Stimulated activated CD4-positive, alpha-beta T cell treated with anti-CD3 and anti-CD28 coated beads, Interleukin-12 subunit alpha, Interleukin-12 subunit beta, amount 100 ng/mL, for 24 hours (primary cell): Measurements from ENCODE around the gene RERE.
"Not testable (repeated sequence)": the region's sequence is repeated elsewhere in the genome, so short reads cannot be mapped to it uniquely, and the experiment has no call there.

ENCODE experiments used
- DNase-seq, 2 experiments: peaks; one replicate each; pipeline ENCODE4 v3.0.0-alpha.2; 2020; ENCODE audit warnings: low read depth in 2 of 2

The RERE gene

GRCh38 chr1:8752921-8753713 lies 64.3 kb downstream of the RERE start:
- no peak for DNase-seq

- DNase-seq = no peak
These were observed 65.0 kb downstream of the RERE start for GRCh38 chr1:8752411-8752810.

- no peak for DNase-seq
These were observed 65.5 kb downstream of the RERE start for GRCh38 chr1:8751984-8752383.

DNA sequence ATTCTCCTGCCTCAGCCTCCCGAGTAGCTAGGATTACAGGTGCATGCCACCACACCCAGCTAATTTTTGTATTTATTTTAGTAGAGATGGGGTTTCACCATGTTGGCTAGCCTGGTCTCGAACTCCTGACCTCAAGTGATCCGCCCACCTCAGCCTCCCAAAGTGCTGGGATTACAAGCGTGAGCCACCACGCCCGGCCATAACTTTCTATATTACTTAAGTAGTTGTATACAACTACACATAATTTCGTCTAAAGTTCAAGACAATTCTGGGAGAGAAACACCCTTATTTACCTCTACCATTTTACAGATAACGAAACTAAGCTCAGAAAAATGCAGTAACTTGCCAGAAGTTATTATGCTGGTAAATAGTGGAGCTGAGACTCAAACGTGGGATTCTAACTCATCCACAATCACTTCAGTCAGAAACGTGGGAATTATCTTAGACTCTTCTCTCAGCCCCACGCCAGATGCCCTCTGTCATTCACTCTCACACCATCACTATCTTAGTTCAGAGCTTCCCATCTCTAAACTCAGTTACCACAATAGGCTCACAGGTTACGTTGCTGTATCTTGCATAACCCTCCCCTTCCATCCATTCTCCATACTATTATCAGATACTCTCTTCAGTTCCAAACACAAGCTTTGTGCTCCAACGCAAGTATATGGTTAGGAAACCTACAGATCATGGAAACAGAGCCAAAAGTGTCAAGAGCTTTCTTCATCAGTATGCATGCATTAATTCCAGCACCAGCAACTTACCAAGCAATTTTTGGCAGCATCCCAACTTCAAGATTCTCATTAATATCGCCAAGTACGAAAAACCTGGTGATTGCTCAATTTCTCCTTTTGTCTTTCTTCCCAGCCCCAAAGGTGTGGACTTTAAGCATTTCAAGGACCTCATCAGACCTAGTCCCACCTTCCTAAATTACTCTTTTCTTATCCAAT lies 69.3 kb downstream of the RERE start:
- no peak for DNase-seq

DNA sequence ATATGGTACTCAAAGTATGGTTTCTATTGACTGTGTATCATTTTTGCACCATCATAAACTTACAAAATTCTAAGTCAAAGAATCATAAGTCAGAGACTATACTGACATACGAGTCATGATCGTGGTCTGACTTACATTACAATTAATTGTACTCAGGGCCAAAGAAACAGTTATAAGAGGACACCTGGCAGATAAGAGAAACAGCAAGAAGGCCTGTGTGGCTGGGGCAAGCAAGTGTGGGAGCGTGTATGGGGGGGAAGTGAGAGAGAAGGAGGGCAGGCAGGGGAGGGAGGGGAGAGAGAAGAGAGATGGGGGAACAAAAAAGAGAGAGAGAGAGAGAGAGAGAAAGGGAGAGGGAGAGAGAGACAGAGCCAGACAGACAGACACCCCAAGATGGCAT lies 70.9 kb downstream of the RERE start:
- no peak for DNase-seq

- DNase-seq = no peak
These were observed 71.6 kb downstream of the RERE start for GRCh38 chr1:8745749-8746390.

DNA sequence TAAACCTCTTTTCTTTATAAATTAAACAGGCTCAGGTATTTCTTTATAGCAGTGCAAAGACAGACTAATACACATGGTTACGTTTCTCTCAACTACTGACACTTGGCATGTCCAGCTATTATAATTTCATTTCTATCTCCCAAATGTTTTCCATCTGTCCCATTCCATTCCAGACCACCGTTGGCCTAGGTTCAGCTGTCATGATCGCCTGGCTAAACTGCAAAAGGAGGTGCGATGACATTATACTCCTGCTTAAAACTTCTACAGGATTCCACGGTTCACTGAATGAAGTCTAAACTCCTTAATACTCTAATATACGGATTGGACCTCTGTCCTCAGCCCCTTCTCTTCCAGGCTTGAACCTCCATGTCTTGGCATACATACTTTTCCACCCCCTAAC lies 72.1 kb downstream of the RERE start:
- DNase-seq = no peak

DNA sequence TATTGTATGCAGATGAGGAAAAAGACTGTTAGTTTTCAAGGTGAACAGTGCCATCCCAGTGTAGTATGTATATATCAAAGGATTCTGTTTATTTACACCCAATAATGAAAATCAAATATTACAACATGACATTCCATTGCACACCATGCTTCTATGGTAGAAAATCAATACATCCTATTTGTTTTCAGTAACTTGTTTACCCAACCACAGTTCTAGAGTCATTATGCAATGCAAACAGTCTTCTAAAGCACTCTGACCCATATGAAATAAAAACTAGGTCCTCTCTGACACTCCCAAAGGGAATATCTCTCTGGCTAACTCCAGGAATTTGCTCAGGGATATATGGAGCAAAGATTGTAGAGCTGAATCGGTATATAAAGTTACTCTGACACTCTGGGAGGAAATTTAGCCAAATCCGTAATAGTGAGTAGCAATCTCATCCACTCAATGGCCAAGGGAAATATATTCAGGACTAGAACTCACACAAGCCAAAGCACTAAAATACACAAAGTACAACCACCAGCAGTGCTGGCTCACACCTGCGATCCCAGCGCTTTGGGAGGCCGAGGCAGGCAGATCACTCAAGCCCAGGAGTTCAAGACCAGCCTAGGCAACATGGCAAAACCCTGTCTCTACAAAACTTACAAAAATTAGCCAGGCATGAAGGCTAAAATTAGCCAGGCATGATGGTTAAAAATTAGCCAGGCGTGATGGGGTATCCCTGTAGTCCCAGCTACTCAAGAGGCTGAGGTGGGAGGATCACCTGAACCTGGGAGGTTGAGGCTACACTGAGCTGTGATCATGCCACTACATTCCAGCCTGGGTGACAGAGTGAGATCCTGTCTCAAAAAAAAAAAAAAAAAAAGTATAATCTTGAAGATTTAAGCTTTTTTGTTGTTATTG lies 75.2 kb downstream of the RERE start:
- DNase-seq = no peak

DNA sequence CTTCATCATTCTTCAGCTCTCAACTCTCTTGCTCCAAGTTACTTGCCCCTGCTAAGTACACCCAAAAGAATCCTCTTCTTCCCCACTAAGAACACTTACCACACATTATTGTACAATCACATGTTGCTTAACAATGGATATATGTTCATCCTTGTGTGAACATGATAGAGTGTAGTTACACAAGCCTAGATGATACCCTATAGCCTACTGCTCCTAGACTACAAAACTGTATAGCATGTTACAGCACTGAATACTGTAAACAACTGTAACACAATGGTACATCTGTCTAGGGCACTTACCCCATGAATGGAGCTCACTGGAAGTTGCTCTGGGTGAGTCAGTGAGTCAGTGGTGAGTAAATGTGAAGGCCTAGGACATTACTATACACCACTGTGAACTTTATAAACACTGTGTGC lies 77.4 kb downstream of the RERE start:
- no peak for DNase-seq

DNA sequence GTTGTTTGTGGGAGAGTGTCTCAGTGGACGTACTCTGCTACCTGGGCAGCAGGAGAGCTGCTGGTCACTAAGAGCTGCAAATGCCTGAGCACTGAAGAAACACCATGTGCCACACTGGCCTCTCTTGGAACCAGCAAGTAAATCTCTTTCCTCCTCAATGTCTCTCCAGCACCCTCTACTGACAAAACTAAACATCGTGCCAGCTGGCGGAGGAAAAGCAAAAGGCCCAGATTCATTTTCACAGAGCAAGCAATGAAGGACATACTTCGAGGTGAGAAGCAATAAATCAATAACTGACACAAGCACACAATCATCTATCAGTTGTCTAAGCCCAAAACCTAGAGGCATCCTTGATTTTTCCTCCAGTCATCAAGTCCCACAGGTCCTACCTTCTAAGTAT lies 78.1 kb downstream of the RERE start:
- no peak for DNase-seq

- no peak for DNase-seq
These were observed 80.5 kb downstream of the RERE start for GRCh38 chr1:8736927-8737326.

GRCh38 chr1:8733484-8733883 lies 84.0 kb downstream of the RERE start:
- no peak for DNase-seq

DNA sequence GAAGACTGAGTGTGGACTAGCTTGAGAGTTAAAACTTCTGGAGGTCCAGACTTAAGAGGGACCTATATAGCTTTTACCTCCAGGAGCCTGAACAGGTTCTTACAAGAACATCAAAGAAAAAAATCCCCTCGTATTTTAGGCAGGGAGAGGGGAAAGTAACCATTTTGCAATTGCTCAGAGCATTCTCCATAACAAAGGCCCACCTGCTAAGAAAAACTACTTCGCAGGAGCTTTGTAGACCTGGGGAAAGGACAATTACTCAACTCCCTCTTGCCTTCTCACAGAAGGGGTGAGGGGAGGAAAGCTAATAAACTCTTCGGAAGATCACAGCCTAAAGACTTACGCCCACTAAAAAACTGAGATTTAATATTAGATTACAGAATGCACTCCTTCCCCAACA lies 86.3 kb downstream of the RERE start:
- DNase-seq = no peak

GRCh38 chr1:8728464-8728863 lies 89.0 kb downstream of the RERE start:
- no peak for DNase-seq

DNA sequence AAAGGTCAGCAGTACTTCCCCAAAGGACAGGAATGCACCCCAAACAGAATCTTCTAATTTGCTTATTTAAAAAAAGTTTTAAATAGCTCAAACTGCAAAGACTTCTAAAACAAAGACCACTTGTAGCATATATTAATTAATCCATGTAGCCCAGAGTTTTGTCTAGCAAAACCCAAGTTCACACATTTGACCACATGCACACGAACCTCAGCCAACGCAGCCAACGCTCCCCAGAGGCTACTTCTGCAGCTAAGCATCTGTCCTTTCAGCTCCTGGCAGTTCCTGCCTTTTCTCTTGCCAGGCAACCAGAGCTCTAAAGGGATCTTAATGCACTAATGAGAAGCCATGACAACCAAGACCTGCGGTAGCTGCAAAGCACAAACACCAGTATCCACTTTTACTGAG lies 89.6 kb downstream of the RERE start:
- no peak for DNase-seq

DNA sequence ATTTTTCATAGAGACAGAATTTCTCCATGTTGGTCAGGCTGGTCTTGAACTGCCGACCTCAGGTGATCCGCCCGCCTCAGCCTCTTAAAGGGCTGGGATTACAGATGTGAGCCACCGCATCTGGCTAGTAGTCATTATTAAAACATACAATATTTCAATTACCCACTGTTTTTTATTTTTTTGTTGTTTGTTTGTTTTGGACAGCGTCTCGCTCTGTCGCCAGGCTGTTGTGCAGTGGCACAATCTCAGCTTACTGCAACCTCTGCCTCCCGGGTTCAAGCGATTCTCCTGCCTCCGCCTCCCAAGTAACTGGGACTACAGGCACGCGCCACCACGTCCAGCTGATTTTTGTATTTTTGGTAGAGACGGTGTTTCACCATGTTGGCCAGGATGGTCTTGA lies 90.1 kb downstream of the RERE start:
- not testable (repeated sequence) for DNase-seq

DNA sequence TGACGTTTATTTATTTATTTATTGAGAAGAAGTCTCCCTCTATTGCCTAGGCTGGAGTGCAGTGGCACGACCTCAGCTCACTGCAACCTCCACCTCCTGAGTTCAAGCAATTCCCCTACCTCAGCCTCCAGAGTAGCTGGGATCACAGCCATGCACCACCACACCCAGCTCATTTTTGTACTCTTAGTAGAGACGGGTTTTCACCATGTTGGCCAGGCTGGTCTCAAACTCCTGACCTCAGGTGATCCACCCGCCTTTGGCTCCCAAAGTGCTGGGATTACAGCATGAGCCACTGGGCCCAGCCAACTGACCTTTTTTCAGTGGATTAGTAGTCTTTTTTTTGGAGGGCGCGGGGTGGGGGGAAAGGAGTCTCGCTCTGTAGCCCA lies 90.6 kb downstream of the RERE start:
- not testable (repeated sequence) for DNase-seq

GRCh38 chr1:8723010-8723409 lies 94.4 kb downstream of the RERE start:
- no peak for DNase-seq

GRCh38 chr1:8722366-8722765 lies 95.1 kb downstream of the RERE start:
- DNase-seq = no peak

DNA sequence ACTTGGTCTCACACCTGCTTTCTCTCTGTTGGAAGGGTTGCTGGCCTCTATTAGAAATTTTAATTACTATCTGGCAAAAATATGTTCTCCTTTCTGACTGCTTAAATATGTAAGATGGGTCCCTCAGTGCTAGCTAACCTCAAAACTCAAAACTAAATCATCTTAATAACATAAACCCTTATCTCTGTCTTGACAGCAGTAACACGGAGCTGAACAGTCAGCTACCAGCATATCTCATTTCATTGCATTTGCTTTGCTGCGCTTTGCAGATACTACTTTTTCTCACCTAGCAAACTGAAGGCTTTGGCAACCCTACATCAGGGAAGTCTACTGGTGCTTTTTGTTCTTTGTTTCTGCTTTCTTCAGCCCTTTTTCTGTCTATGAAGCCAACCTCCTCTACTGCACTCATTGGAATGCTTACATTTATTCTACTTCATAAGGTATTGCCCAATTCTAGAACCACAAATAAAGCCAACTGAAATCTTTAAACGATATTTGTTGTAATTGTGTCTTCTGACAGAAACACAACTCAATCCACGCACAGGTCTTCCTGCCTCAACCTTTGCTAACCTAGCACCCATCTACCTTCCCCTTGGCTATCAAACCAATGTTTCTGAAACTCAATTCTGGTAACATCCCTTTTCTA lies 95.6 kb downstream of the RERE start:
- no peak for DNase-seq

DNA sequence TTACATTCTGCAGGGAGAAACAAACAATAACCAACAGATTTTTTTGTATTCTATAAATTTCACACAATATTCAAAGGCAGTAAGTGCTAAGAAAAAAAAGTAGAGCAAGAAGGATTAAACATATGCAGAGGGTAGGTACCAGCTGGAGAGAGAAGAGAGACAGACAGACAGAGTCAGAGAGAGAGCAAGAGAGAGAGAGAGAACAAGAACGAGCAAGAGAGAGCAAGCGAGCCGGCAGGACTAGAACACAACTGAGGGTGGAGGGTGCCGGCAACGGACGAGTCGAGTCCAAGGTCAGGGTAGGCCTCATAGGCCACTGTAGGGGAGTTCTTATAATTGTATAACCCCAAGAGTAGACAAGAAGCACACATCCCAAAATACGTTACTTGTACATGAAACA lies 97.1 kb downstream of the RERE start:
- no peak for DNase-seq
